Tongue (tissue), 3 donors: ENCODE data around the gene WWTR1. TPM values are rescaled to one million over a fixed set of nuclear protein-coding genes. Genes with fewer than 3 reads are reported as not detected.

Experiments used
- DNase-seq: peaks from one replicate; pipeline ENCODE4 v3.0.0-alpha.2; 2015
- small RNA-seq: library from RNA; depleted of rRNA; stranded (forward); fragments of <200 nt; gene quantifications from one replicate; pipeline ENCODE3, GENCODE V24; 2014; ENCODE audit warnings: low replicate concordance
- total RNA-seq: library from RNA; depleted of rRNA; stranded (reverse); fragments of >200 nt; gene quantifications from one replicate; pipeline ENCODE4 v1.2.3, GENCODE V29; 2014

The WWTR1 gene
- total RNA-seq, 1 donor from 2014 or later = 93.9 TPM

- DNase-seq = no peak
Measured at GRCh38 chr3:149470381-149470780, 187.4 kb downstream of the WWTR1 start.

- no peak for DNase-seq
Measured at GRCh38 chr3:149468504-149469212, 189.2 kb downstream of the WWTR1 start.

Small RNAs within 50 kb of the gene (small RNA-seq; reads per million reads assigned to genes)
- not detected for gene RNU6-1098P

Other genes with a start within 250 kb of the WWTR1 start
- not detected for gene TM4SF4, start 183.3 kb downstream of the WWTR1 start, total RNA-seq
- gene COMMD2, start 94.5 kb upstream of the WWTR1 start, total RNA-seq = 41.6 TPM
- not detected for gene ANKUB1, start 134.5 kb upstream of the WWTR1 start, total RNA-seq
- 69.8 TPM for gene RNF13, start 155.2 kb upstream of the WWTR1 start, total RNA-seq